ENCODE measurements around the gene KRT7. TPM values are rescaled to one million over a fixed set of nuclear protein-coding genes. Genes with fewer than 3 reads are reported as not detected.

The KRT7 gene
- total and polyA plus RNA-seq, 5 donors from 2014 or later, result 0.56 to 1.4 TPM; not detected in 3

GRCh38 chr12:52230364-52231281 lies 2.4 kb upstream of the KRT7 start:
- Histone ChIP-seq H3K4me1 (ENCODE audit: control insufficient read depth, insufficient read depth, low read length, poor library complexity, severe bottlenecking) (no peaks in the 10 kb centered on the region), H3K4me3 (ENCODE audit: low read depth, low read length) (no peak overlapping the region), H3K27me3 (ENCODE audit: control insufficient read depth, insufficient read depth, low read length) (no peaks in the 10 kb centered on the region), H3K27ac (ENCODE audit: insufficient read depth, low read length, poor library complexity, severe bottlenecking) (no peak overlapping the region), H3K36me3 (ENCODE audit: control insufficient read depth, insufficient read depth, low read length) (no peaks in the 10 kb centered on the region), H3K9me3 (ENCODE audit: control insufficient read depth in 2 of 2, low read length in 2 of 2) (no peaks in the 10 kb centered on the region)
- Mint-ChIP-seq H3K27me3 (peaks cover 51% of the 10 kb centered on the region), H3K4me1 (peaks cover 0 to 3% (median 0%) of the 10 kb centered on the region in 4 donors), H3K9me3 (peaks cover 0 to 2% (median 0%) of the 10 kb centered on the region in 7 donors), H3K36me3 (no peaks in the 10 kb centered on the region), H3K27ac (no peak overlapping the region), H3K4me3 (peak overlapping the region in 1 of 4 donors; percentile 25)
- ATAC-seq (ENCODE audit: low read depth in 2 of 2), result no peak
- no peak for DNase-seq

GRCh38 chr12:52231305-52232202 lies 1.5 kb upstream of the KRT7 start:
- no peaks in the 10 kb centered on the region for H3K36me3 ChIP-seq (ENCODE audit: control insufficient read depth, insufficient read depth, low read length)
- no peak overlapping the region for H3K4me3 ChIP-seq (ENCODE audit: low read depth, low read length)
- peaks cover 0 to 2% (median 0%) of the 10 kb centered on the region in 7 donors for H3K9me3 Mint-ChIP-seq
- H3K4me3 Mint-ChIP-seq, result no peak overlapping the region
- H3K27ac ChIP-seq (ENCODE audit: insufficient read depth, low read length, poor library complexity, severe bottlenecking), result no peak overlapping the region
- peaks cover 0 to 3% (median 0%) of the 10 kb centered on the region in 4 donors for H3K4me1 Mint-ChIP-seq
- DNase-seq (no peak), ATAC-seq (ENCODE audit: low read depth in 2 of 2) (no peak)
- no peak overlapping the region for H3K27ac Mint-ChIP-seq
- no peaks in the 10 kb centered on the region for H3K9me3 ChIP-seq (ENCODE audit: control insufficient read depth in 2 of 2, low read length in 2 of 2)
- H3K27me3 ChIP-seq (ENCODE audit: control insufficient read depth, insufficient read depth, low read length), result no peaks in the 10 kb centered on the region
- H3K27me3 Mint-ChIP-seq, result peaks cover 44% of the 10 kb centered on the region
- no peaks in the 10 kb centered on the region for H3K36me3 Mint-ChIP-seq
- no peaks in the 10 kb centered on the region for H3K4me1 ChIP-seq (ENCODE audit: control insufficient read depth, insufficient read depth, low read length, poor library complexity, severe bottlenecking)

GRCh38 chr12:52232203-52232673 lies 805 bp upstream of the KRT7 start:
- H3K27ac ChIP-seq (ENCODE audit: insufficient read depth, low read length, poor library complexity, severe bottlenecking), result no peak overlapping the region
- ATAC-seq (ENCODE audit: low read depth in 2 of 2) (no peak), DNase-seq (no peak)
- Mint-ChIP-seq H3K36me3 (no peaks in the 10 kb centered on the region), H3K4me1 (peaks cover 0 to 3% (median 0%) of the 10 kb centered on the region in 4 donors), H3K27ac (no peak overlapping the region), H3K4me3 (peak overlapping the region in 1 of 4 donors; percentile 2), H3K9me3 (peaks cover 0 to 2% (median 0%) of the 10 kb centered on the region in 7 donors), H3K27me3 (peaks cover 42% of the 10 kb centered on the region)
- H3K36me3 ChIP-seq (ENCODE audit: control insufficient read depth, insufficient read depth, low read length), result no peaks in the 10 kb centered on the region
- H3K4me3 ChIP-seq (ENCODE audit: low read depth, low read length), result no peak overlapping the region
- H3K9me3 ChIP-seq (ENCODE audit: control insufficient read depth in 2 of 2, low read length in 2 of 2), result no peaks in the 10 kb centered on the region
- no peaks in the 10 kb centered on the region for H3K27me3 ChIP-seq (ENCODE audit: control insufficient read depth, insufficient read depth, low read length)
- no peaks in the 10 kb centered on the region for H3K4me1 ChIP-seq (ENCODE audit: control insufficient read depth, insufficient read depth, low read length, poor library complexity, severe bottlenecking)

- H3K27ac Mint-ChIP-seq, result no peak overlapping the region
- no peaks in the 10 kb centered on the region for H3K9me3 ChIP-seq (ENCODE audit: control insufficient read depth in 2 of 2, low read length in 2 of 2)
- ATAC-seq (ENCODE audit: low read depth in 2 of 2) (no peak), DNase-seq (no peak)
- H3K4me1 Mint-ChIP-seq, result peaks cover 0 to 3% (median 0%) of the 10 kb centered on the region in 4 donors
- peaks cover 0 to 2% (median 0%) of the 10 kb centered on the region in 7 donors for H3K9me3 Mint-ChIP-seq
- H3K4me3 ChIP-seq (ENCODE audit: low read depth, low read length), result no peak overlapping the region
- H3K36me3 ChIP-seq (ENCODE audit: control insufficient read depth, insufficient read depth, low read length), result no peaks in the 10 kb centered on the region
- peaks cover 34% of the 10 kb centered on the region for H3K27me3 Mint-ChIP-seq
- no peak overlapping the region for H3K4me3 Mint-ChIP-seq
- no peaks in the 10 kb centered on the region for H3K36me3 Mint-ChIP-seq
- no peaks in the 10 kb centered on the region for H3K27me3 ChIP-seq (ENCODE audit: control insufficient read depth, insufficient read depth, low read length)
- H3K27ac ChIP-seq (ENCODE audit: insufficient read depth, low read length, poor library complexity, severe bottlenecking), result no peak overlapping the region
- H3K4me1 ChIP-seq (ENCODE audit: control insufficient read depth, insufficient read depth, low read length, poor library complexity, severe bottlenecking), result no peaks in the 10 kb centered on the region
Measured at GRCh38 chr12:52233462-52234207, 592 bp downstream of the KRT7 start.

- no peaks in the 10 kb centered on the region for H3K9me3 ChIP-seq (ENCODE audit: control insufficient read depth in 2 of 2, low read length in 2 of 2)
- H3K36me3 ChIP-seq (ENCODE audit: control insufficient read depth, insufficient read depth, low read length), result no peaks in the 10 kb centered on the region
- DNase-seq, result no peak
- Mint-ChIP-seq H3K4me3 (no peak overlapping the region), H3K27ac (no peak overlapping the region), H3K4me1 (peaks cover 0 to 3% (median 0%) of the 10 kb centered on the region in 4 donors), H3K36me3 (no peaks in the 10 kb centered on the region), H3K9me3 (peaks cover 0 to 2% (median 0%) of the 10 kb centered on the region in 7 donors), H3K27me3 (peaks cover 29% of the 10 kb centered on the region)
- no peaks in the 10 kb centered on the region for H3K4me1 ChIP-seq (ENCODE audit: control insufficient read depth, insufficient read depth, low read length, poor library complexity, severe bottlenecking)
- H3K4me3 ChIP-seq (ENCODE audit: low read depth, low read length), result no peak overlapping the region
- H3K27ac ChIP-seq (ENCODE audit: insufficient read depth, low read length, poor library complexity, severe bottlenecking), result no peak overlapping the region
- H3K27me3 ChIP-seq (ENCODE audit: control insufficient read depth, insufficient read depth, low read length), result no peaks in the 10 kb centered on the region
- ATAC-seq (ENCODE audit: low read depth in 2 of 2), result no peak
Measured at GRCh38 chr12:52234223-52234810, 1.3 kb downstream of the KRT7 start.

- ATAC-seq (ENCODE audit: low read depth in 2 of 2) (no peak), DNase-seq (no peak)
- Mint-ChIP-seq H3K36me3 (no peaks in the 10 kb centered on the region), H3K9me3 (peaks cover 0 to 2% (median 0%) of the 10 kb centered on the region in 7 donors), H3K4me3 (no peak overlapping the region), H3K27ac (peak overlapping the region in 1 of 3 donors; percentile 85), H3K4me1 (peaks cover 0 to 3% (median 0%) of the 10 kb centered on the region in 4 donors), H3K27me3 (peaks cover 23% of the 10 kb centered on the region)
- no peaks in the 10 kb centered on the region for H3K9me3 ChIP-seq (ENCODE audit: control insufficient read depth in 2 of 2, low read length in 2 of 2)
- no peaks in the 10 kb centered on the region for H3K36me3 ChIP-seq (ENCODE audit: control insufficient read depth, insufficient read depth, low read length)
- no peak overlapping the region for H3K27ac ChIP-seq (ENCODE audit: insufficient read depth, low read length, poor library complexity, severe bottlenecking)
- no peaks in the 10 kb centered on the region for H3K27me3 ChIP-seq (ENCODE audit: control insufficient read depth, insufficient read depth, low read length)
- H3K4me1 ChIP-seq (ENCODE audit: control insufficient read depth, insufficient read depth, low read length, poor library complexity, severe bottlenecking), result no peaks in the 10 kb centered on the region
- H3K4me3 ChIP-seq (ENCODE audit: low read depth, low read length), result no peak overlapping the region
Measured at GRCh38 chr12:52235001-52235764, 2.1 kb downstream of the KRT7 start.
